ENCODE data around the gene UBE3B.
A peak's percentile ranks its signal among the peaks of the same experiment; 100 is the strongest.

The UBE3B gene

GRCh38 chr12:109562871-109563270 is 85.4 kb downstream of the UBE3B start:
- Histone ChIP-seq H3K4me1 (ENCODE audit: control insufficient read depth, insufficient read depth, low read length) (no peaks in the 10 kb centered on the region), H3K9ac (ENCODE audit: low read length) (no peak overlapping the region), H3K27me3 (ENCODE audit: control insufficient read depth, insufficient read depth, low read length) (no peaks in the 10 kb centered on the region), H3K9me3 (ENCODE audit: control insufficient read depth, low read length) (no peaks in the 10 kb centered on the region), H3K4me3 (ENCODE audit: low read length) (no peak overlapping the region), H3K36me3 (ENCODE audit: control insufficient read depth, insufficient read depth, low read length) (no peaks in the 10 kb centered on the region)

- H3K4me3 ChIP-seq (ENCODE audit: low read length) = no peak overlapping the region
- H3K36me3 ChIP-seq (ENCODE audit: control insufficient read depth, insufficient read depth, low read length) = no peaks in the 10 kb centered on the region
- no peak overlapping the region for H3K9ac ChIP-seq (ENCODE audit: low read length)
- H3K4me1 ChIP-seq (ENCODE audit: control insufficient read depth, insufficient read depth, low read length) = no peaks in the 10 kb centered on the region
- no peaks in the 10 kb centered on the region for H3K27me3 ChIP-seq (ENCODE audit: control insufficient read depth, insufficient read depth, low read length)
- no peaks in the 10 kb centered on the region for H3K9me3 ChIP-seq (ENCODE audit: control insufficient read depth, low read length)
These were observed 86.2 kb downstream of the UBE3B start for GRCh38 chr12:109563291-109564284.

GRCh38 chr12:109566424-109566823 is 89.0 kb downstream of the UBE3B start:
- no peaks in the 10 kb centered on the region for H3K9me3 ChIP-seq (ENCODE audit: control insufficient read depth, low read length)
- H3K36me3 ChIP-seq (ENCODE audit: control insufficient read depth, insufficient read depth, low read length) = no peaks in the 10 kb centered on the region
- no peaks in the 10 kb centered on the region for H3K4me1 ChIP-seq (ENCODE audit: control insufficient read depth, insufficient read depth, low read length)
- no peaks in the 10 kb centered on the region for H3K27me3 ChIP-seq (ENCODE audit: control insufficient read depth, insufficient read depth, low read length)
- H3K9ac ChIP-seq (ENCODE audit: low read length) = no peak overlapping the region
- no peak overlapping the region for H3K4me3 ChIP-seq (ENCODE audit: low read length)

- no peaks in the 10 kb centered on the region for H3K9me3 ChIP-seq (ENCODE audit: control insufficient read depth, low read length)
- H3K27me3 ChIP-seq (ENCODE audit: control insufficient read depth, insufficient read depth, low read length) = no peaks in the 10 kb centered on the region
- no peak overlapping the region for H3K9ac ChIP-seq (ENCODE audit: low read length)
- H3K4me3 ChIP-seq (ENCODE audit: low read length) = no peak overlapping the region
- H3K4me1 ChIP-seq (ENCODE audit: control insufficient read depth, insufficient read depth, low read length) = peaks cover under 1% of the 10 kb centered on the region
- no peaks in the 10 kb centered on the region for H3K36me3 ChIP-seq (ENCODE audit: control insufficient read depth, insufficient read depth, low read length)
These were observed 89.9 kb downstream of the UBE3B start for GRCh38 chr12:109567296-109567695.

GRCh38 chr12:109567967-109568366 is 90.5 kb downstream of the UBE3B start:
- no peak overlapping the region for H3K9ac ChIP-seq (ENCODE audit: low read length)
- H3K36me3 ChIP-seq (ENCODE audit: control insufficient read depth, insufficient read depth, low read length) = no peaks in the 10 kb centered on the region
- H3K4me3 ChIP-seq (ENCODE audit: low read length) = no peak overlapping the region
- H3K27me3 ChIP-seq (ENCODE audit: control insufficient read depth, insufficient read depth, low read length) = no peaks in the 10 kb centered on the region
- peaks cover 7% of the 10 kb centered on the region for H3K4me1 ChIP-seq (ENCODE audit: control insufficient read depth, insufficient read depth, low read length)
- H3K9me3 ChIP-seq (ENCODE audit: control insufficient read depth, low read length) = no peaks in the 10 kb centered on the region

- no peaks in the 10 kb centered on the region for H3K27me3 ChIP-seq (ENCODE audit: control insufficient read depth, insufficient read depth, low read length)
- peaks cover 8% of the 10 kb centered on the region for H3K4me1 ChIP-seq (ENCODE audit: control insufficient read depth, insufficient read depth, low read length)
- H3K9ac ChIP-seq (ENCODE audit: low read length) = no peak overlapping the region
- H3K4me3 ChIP-seq (ENCODE audit: low read length) = no peak overlapping the region
- H3K9me3 ChIP-seq (ENCODE audit: control insufficient read depth, low read length) = no peaks in the 10 kb centered on the region
- H3K36me3 ChIP-seq (ENCODE audit: control insufficient read depth, insufficient read depth, low read length) = no peaks in the 10 kb centered on the region
These were observed 91.1 kb downstream of the UBE3B start for GRCh38 chr12:109568486-109568885.

GRCh38 chr12:109571773-109572505 is 94.5 kb downstream of the UBE3B start:
- Histone ChIP-seq H3K36me3 (ENCODE audit: control insufficient read depth, insufficient read depth, low read length) (no peaks in the 10 kb centered on the region), H3K27me3 (ENCODE audit: control insufficient read depth, insufficient read depth, low read length) (no peaks in the 10 kb centered on the region), H3K4me3 (ENCODE audit: low read length) (no peak overlapping the region), H3K9me3 (ENCODE audit: control insufficient read depth, low read length) (no peaks in the 10 kb centered on the region), H3K9ac (ENCODE audit: low read length) (no peak overlapping the region), H3K4me1 (ENCODE audit: control insufficient read depth, insufficient read depth, low read length) (peaks cover 25% of the 10 kb centered on the region)

- Histone ChIP-seq H3K4me3 (ENCODE audit: low read length) (peak overlapping the region; percentile 58), H3K27me3 (ENCODE audit: control insufficient read depth, insufficient read depth, low read length) (no peaks in the 10 kb centered on the region), H3K9ac (ENCODE audit: low read length) (peak overlapping the region; percentile 69), H3K4me1 (ENCODE audit: control insufficient read depth, insufficient read depth, low read length) (peaks cover 25% of the 10 kb centered on the region), H3K9me3 (ENCODE audit: control insufficient read depth, low read length) (no peaks in the 10 kb centered on the region), H3K36me3 (ENCODE audit: control insufficient read depth, insufficient read depth, low read length) (no peaks in the 10 kb centered on the region)
These were observed 95.0 kb downstream of the UBE3B start for GRCh38 chr12:109572506-109572845.

- peaks cover 25% of the 10 kb centered on the region for H3K4me1 ChIP-seq (ENCODE audit: control insufficient read depth, insufficient read depth, low read length)
- H3K9ac ChIP-seq (ENCODE audit: low read length) = peak within 1 kb of the TSS; percentile 76
- H3K36me3 ChIP-seq (ENCODE audit: control insufficient read depth, insufficient read depth, low read length) = no peaks in the 10 kb centered on the region
- H3K27me3 ChIP-seq (ENCODE audit: control insufficient read depth, insufficient read depth, low read length) = no peaks in the 10 kb centered on the region
- peak within 1 kb of the TSS; percentile 87 for H3K4me3 ChIP-seq (ENCODE audit: low read length)
- no peaks in the 10 kb centered on the region for H3K9me3 ChIP-seq (ENCODE audit: control insufficient read depth, low read length)
These were observed 95.8 kb downstream of the UBE3B start, which contains the start of the genes MMAB and MVK for GRCh38 chr12:109573029-109573913. MMAB (minus strand) TSS chr12:109573504; CDS start chr12:109573480, 24 bp downstream. MVK (plus strand) TSS chr12:109573794; CDS start chr12:109574823, 1,029 bp downstream.

GRCh38 chr12:109573914-109574244 is 96.4 kb downstream of the UBE3B start:
- H3K4me3 ChIP-seq (ENCODE audit: low read length) = peak overlapping the region; percentile 87
- peaks cover 25% of the 10 kb centered on the region for H3K4me1 ChIP-seq (ENCODE audit: control insufficient read depth, insufficient read depth, low read length)
- H3K27me3 ChIP-seq (ENCODE audit: control insufficient read depth, insufficient read depth, low read length) = no peaks in the 10 kb centered on the region
- H3K9ac ChIP-seq (ENCODE audit: low read length) = peak overlapping the region; percentile 76
- no peaks in the 10 kb centered on the region for H3K9me3 ChIP-seq (ENCODE audit: control insufficient read depth, low read length)
- H3K36me3 ChIP-seq (ENCODE audit: control insufficient read depth, insufficient read depth, low read length) = no peaks in the 10 kb centered on the region

GRCh38 chr12:109575683-109576082 is 98.2 kb downstream of the UBE3B start:
- Histone ChIP-seq H3K9ac (ENCODE audit: low read length) (no peak overlapping the region), H3K4me1 (ENCODE audit: control insufficient read depth, insufficient read depth, low read length) (peaks cover 25% of the 10 kb centered on the region), H3K36me3 (ENCODE audit: control insufficient read depth, insufficient read depth, low read length) (peaks cover under 1% of the 10 kb centered on the region), H3K4me3 (ENCODE audit: low read length) (no peak overlapping the region), H3K27me3 (ENCODE audit: control insufficient read depth, insufficient read depth, low read length) (no peaks in the 10 kb centered on the region), H3K9me3 (ENCODE audit: control insufficient read depth, low read length) (no peaks in the 10 kb centered on the region)
